Stimulated activated CD8-positive, alpha-beta memory T cell treated with anti-CD3 and anti-CD28 coated beads, Interleukin-15, amount 100 ng/mL, for 48 hours (primary cell): ENCODE measurements around the gene C10orf71.

ENCODE experiments used
- DNase-seq, 2 donors: peaks; one replicate each; pipeline ENCODE4 v3.0.0-alpha.2; 2020; ENCODE audit warnings: low read depth in 2 of 2

Gene C10orf71

DNA sequence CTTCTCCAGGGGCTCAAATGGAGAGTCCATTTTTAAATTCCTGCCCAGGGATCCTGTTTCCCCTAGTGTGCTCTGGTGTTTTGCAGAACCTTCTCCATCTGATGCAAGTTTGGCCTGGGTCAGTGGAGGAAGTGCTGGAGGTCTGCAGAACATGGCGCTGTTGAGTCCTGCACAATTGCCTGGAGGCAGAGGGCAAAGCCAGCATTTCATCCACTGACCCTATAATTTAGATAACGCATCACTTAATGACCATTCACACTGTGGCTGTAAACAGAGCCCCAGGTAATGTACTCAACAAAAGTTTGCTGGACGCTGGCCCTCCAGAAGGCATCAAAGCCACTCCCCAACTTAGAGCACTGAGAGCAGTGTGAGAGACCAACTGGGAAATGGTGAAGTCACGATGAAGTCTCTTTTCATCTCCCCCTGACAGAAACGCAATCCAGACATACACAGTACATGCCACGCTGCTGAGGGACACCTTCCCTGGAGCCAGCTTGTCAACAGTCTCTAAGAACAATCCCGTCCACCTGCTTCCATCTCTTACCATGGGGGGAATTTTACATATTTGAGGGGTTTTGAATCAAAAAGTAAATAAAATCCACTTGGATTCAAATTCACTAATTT lies 13.4 kb downstream of the C10orf71 start:
- DNase-seq = no peak

DNA sequence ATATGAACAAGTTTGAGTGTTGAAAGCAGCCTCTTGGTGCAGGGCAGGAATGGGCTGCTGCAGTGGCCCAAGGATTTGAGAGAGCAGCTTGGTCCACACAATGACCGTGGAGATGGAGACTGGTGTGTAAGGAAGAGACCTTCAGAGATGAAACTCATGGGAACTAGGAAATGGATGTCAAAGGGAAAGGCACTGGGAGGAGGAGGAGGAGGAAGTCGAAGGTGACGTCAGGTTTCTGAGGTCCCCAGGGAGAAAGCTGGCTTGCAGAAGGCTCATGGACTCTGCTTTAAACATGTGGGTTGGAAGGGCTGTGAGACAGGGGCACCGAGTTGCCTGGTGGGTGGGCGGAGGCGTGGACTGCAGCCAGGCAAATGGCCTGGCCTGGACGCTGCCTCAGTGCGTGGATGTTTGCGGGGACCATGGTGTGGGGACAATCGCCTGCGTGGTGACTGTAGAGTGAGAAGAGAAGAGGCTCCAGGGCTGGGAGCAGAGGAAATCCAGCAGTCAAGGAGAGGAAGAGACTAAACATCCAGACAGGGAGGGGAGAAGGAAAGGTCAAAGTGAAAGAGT lies 14.6 kb downstream of the C10orf71 start:
- no peak for DNase-seq

DNA sequence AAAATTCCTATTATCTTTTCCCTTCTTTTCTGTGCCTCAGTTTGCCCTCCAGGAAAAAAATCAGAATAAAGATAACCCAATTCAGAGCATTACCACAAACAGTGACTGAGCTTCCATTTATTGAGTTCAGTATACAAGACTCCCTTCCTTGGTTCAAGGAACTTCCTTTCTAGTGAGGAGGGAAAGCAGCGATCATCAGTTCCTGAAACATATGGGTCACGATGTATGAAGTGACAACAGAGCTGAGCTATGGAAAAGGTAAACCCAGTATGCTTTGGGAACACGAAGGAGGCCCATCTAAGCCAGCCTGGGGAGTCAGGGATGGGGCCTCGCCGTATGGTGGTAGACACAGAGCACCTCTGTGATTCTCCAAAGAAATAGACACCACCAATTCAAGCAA lies 15.8 kb downstream of the C10orf71 start:
- DNase-seq = no peak

GRCh38 chr10:49318028-49318427 lies 19.1 kb downstream of the C10orf71 start:
- DNase-seq = no peak

GRCh38 chr10:49318755-49319154 lies 19.8 kb downstream of the C10orf71 start:
- no peak for DNase-seq

- DNase-seq = no peak
These were observed 20.2 kb downstream of the C10orf71 start for GRCh38 chr10:49319206-49319605.

- no peak for DNase-seq
These were observed 21.2 kb downstream of the C10orf71 start for GRCh38 chr10:49320191-49320590.

- no peak for DNase-seq
These were observed 22.1 kb downstream of the C10orf71 start for GRCh38 chr10:49321021-49321420.

- DNase-seq = no peak
These were observed 23.6 kb downstream of the C10orf71 start for GRCh38 chr10:49322371-49323170.

DNA sequence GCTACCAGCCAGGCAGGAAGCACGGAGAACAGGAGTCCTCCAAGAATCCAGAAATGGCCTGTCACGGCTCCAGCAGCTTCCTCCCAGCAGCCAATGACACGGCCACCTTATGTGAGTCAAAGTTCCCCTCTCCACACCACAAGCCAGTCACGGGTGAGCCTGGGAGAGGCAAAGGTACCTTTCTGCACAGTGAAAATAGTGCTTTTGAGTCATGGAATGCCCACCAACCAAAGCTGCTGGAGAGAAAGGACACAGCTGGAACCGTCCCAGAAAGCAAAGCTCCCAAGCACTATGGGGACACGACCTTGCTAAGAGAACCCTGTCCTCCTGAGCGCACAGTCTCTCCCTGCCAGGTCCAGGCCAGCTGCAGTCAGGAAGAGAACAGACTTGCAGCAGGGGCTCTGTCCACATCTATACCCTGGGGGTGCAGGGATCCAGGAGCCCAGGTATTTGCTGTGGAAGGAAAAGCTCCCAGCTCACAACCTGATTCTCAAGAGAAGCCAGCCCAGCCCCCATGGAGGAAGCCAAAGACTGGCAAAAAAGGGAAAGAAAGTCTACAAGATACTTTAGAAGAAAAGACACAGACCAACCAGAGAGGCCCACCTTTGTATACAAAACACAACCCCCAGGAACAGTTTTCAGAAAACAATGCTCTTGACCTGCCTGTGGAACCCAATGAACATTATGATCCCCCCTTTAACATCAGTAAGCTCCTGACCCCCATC lies 24.4 kb downstream of the C10orf71 start:
- no peak for DNase-seq

DNA sequence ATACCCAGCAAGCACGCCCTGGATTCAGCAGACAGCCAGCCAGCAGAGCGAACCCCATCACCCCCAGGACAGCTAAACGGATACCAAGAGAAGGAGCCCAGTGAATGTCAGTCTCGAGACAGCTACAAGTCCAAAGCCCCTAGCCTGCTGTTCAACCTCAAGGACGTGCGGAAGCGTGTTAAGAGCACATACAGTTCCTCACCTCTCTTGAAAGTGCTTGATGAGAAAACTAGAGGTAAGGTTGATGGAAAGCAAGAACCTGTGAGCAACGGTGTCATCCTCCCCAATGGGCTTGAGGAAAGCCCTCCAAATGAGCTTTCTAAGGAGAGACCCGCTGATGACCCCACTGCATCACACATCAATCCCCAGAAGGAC lies 24.9 kb downstream of the C10orf71 start:
- DNase-seq = no peak

- DNase-seq = no peak
These were observed 25.7 kb downstream of the C10orf71 start for GRCh38 chr10:49324711-49325110.

DNA sequence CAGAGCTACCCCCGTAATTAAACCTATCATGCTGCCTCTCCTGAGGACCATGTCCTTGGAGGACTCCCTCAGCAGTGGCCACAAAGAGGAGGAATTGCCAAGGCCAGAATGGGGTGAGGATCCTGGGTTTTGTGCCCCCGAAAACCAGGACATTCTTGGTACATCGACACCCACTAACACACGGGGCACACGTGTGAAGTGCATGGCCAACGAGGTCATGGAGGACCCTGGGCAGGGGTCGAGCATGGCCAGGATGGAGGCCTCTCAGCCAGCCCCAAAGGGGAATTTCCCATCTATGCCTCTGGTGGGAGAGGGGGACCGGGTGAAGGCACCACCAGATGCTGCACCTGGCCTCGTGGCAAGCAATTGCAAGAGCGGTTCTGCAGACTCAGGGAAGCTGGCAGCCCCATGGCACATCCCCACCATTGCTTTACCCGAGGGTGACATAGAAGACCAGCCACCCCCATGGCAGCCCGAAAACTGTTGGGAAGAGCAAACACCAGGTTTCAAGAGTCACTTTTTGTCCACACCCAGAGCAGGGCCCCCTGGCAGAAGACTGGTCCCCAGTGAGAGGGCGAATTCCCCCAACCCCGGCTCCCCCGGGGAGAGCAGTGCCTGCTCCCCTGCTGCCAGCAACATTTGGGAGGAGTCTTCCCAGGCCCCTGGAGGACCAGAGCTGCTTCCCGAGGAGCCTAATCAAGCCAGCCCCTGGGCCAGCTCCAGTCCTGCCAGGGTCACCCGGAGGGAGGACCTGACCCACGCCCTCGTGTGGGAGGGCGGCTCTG lies 26.4 kb downstream of the C10orf71 start:
- no peak for DNase-seq

DNA sequence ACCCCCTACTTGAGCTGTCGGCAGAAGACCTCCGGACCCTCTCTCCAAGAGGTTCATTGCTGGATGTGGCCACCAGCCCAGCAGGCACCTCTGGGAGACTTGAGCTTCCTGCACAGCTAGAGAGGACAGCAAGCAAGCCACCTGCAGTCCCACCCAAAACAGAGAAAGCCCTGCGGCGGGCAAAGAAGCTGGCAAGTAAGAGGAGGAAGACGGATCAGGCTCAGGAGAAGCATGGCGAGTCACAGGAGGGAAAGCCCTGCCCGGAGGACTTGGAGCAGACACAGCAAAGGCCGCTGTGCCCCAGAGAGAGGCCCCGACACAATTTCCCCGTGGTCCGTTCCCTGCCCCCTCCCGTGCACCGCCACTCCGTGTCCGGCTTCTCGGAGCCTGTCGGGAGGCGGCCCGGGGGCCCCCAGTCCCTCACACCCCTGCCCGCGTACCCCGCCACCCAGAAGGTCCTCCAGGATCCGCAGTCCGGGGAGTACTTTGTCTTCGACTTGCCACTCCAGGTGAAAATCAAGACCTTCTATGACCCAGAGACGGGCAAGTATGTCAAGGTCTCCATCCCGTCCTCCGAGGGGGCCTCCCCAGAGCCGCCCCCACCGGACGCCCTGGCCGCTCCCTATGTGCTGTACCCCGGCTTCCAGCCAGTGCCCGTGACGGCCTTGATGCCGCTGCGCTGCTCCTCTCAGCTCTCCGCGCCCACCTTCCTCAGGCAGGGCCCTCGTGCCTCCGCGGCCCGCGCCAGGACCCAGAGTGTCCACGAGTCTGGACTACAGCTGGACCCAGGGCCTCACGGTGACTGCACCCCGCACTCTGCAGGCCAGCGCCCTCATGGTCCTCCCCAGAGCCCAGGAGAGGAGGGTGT lies 27.2 kb downstream of the C10orf71 start:
- no peak for DNase-seq

GRCh38 chr10:49327036-49327813 lies 28.3 kb downstream of the C10orf71 start:
- DNase-seq = no peak

DNA sequence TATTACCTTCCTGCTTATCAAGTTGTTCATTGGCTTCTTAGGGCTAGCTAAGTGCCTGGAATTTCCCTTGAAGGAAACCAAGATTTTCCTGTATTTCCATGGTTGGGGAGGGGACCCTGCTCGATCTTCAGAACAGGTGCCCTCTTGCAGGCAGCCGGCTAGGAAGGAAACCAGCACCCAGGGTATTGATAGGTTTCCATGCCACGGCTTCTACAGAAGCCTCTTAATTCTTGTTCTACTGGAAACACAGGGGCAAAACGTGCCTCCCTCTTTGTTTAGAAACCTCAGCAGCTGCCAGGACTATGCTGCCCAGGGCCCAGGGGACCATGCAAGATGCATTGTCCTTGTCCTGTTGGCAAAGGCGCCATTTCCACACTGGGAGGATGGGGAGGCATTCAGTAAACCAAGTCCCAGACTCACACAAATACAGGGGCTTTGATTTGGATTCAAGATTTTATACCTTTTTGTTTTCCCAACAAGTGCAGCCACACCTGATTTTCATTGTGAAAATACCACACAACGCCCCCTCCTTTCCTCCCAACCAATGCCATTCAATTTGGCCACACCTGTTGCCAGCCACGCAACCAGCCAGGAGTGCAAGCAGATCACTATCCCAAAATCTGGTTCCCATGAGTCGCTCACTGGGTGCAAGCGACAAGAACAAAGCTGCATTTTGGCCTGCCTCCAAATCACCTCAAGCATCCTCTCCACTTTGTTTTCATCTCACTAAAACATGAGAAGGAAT lies 29.6 kb downstream of the C10orf71 start:
- DNase-seq = no peak

- DNase-seq = no peak
These were observed 30.2 kb downstream of the C10orf71 start for GRCh38 chr10:49329146-49329505.

DNA sequence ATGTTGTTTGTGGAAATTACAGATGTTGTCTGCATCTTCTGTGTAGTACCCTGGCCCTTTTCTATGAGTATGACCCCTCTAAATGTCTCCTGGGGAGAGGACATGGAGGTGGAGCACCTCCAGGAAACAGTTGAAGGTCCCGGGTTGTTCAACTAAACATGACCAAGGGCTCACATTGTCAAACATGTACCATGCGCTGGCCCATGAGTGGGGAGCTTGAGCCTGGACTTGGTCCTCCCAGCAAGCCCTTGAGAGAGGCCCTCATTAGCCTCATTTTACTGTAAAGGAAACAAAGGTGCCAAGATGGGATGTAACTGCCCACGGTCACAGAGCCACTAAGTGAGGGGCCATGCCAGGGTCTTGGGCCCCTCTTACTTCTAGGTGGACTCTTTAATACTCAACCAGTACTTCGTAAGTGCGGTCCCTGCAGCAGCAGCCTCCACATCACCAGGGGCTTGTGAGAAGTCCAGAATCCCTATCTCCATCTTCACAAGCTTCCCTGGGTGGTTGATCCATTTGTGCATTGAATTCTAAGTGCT lies 31.2 kb downstream of the C10orf71 start:
- no peak for DNase-seq

- DNase-seq = no peak
These were observed 32.5 kb downstream of the C10orf71 start for GRCh38 chr10:49331431-49331830.
